SK-N-SH (cell line): ENCODE data around the gene NLRC5. TPM values are rescaled to one million over a fixed set of nuclear protein-coding genes. Genes with fewer than 3 reads are reported as not detected.

Experiments used
- CTCF ChIA-PET: fragments of 300-600, 350-600 bp; formaldehyde crosslinking; extraction: SDS; loops from one replicate; lab custom pipeline; 2021; lab: Yijun Ruan, JAX
- POLR2A ChIA-PET: fragments of 350-600 bp; sonication (Branson Sonifier 250); formaldehyde crosslinking; extraction: SDS; loops from one replicate; lab custom pipeline; 2020; ENCODE audit warnings: antibody characterized with exemption, inconsistent platforms; lab: Yijun Ruan, JAX
- DNase-seq: peaks from one replicate; pipeline ENCODE4 v3.0.0; 2012
- H2AFZ ChIP-seq: fragments of 200-600 bp; sonication (generic); 2 replicates; pipeline ENCODE4 v1.8.1; 2016; ENCODE audit warnings: antibody characterized with exemption, mild to moderate bottlenecking, low read depth
- H3F3A ChIP-seq: fragments of 200-600 bp; sonication (generic); replicated peaks from 2 replicates; pipeline ENCODE3; 2016; ENCODE audit warnings: antibody characterized with exemption, mild to moderate bottlenecking; ENCODE audit not compliant: insufficient read depth
- H3K27ac ChIP-seq, 2 experiments: fragments of 200-500 bp in 1 of 2; fragments of 200-600 bp in 1 of 2; sonication (Bioruptor generic) in 1 of 2; sonication (generic), shearing (Covaris generic) in 1 of 2; 2 replicates each; pipeline versions ENCODE4 v1.5.1 to v1.6.1; 2014 to 2016; ENCODE audit warnings: low read depth in 2 of 2, inconsistent platforms in 1 of 2, low read length in 1 of 2, mild to moderate bottlenecking in 1 of 2, mixed read lengths in 1 of 2
- H3K27me3 ChIP-seq: fragments of 200-600 bp; sonication (generic), shearing (Covaris generic); 2 replicates; pipeline ENCODE4 v1.6.1; 2016; ENCODE audit warnings: mixed run types; ENCODE audit not compliant: insufficient read depth
- H3K36me3 ChIP-seq, 2 experiments: fragments of 200-500 bp in 1 of 2; fragments of 200-600 bp in 1 of 2; sonication (Bioruptor generic) in 1 of 2; sonication (generic) in 1 of 2; replicated peaks in 1 of 2; 2 replicates each; pipeline versions ENCODE3 to v1.5.1; 2014 to 2016; ENCODE audit warnings: low read length in 1 of 2, mild to moderate bottlenecking in 1 of 2; ENCODE audit not compliant: insufficient read depth in 2 of 2, control insufficient read depth in 1 of 2
- H3K4me1 ChIP-seq, 2 experiments: fragments of 200-500 bp in 1 of 2; fragments of 200-600 bp in 1 of 2; sonication (Bioruptor generic) in 1 of 2; sonication (generic), shearing (Covaris generic) in 1 of 2; 2 replicates each; pipeline versions ENCODE4 v1.5.1 to v1.6.1; 2014 to 2016; ENCODE audit warnings: low read depth in 1 of 2, low read length in 1 of 2, mixed run types in 1 of 2; ENCODE audit not compliant: insufficient read depth in 2 of 2, control insufficient read depth in 1 of 2
- H3K4me2 ChIP-seq: fragments of 200-600 bp; sonication (generic), shearing (Covaris generic); 2 replicates; pipeline ENCODE4 v1.6.1; 2017; ENCODE audit warnings: mixed run types
- H3K4me3 ChIP-seq, 2 experiments: fragments of 200-500 bp in 1 of 2; fragments of 200-600 bp in 1 of 2; sonication (Bioruptor generic) in 1 of 2; sonication (generic), shearing (Covaris generic) in 1 of 2; 2 replicates each; pipeline versions ENCODE4 v1.5.1 to v1.8.1; 2014 to 2016; ENCODE audit warnings: low read depth in 2 of 2, inconsistent platforms in 1 of 2, low read length in 1 of 2, mild to moderate bottlenecking in 1 of 2, mixed read lengths in 1 of 2, moderate library complexity in 1 of 2
- H3K79me2 ChIP-seq: fragments of 200-600 bp; sonication (generic); 2 replicates; pipeline ENCODE4 v1.8.1; 2017; ENCODE audit warnings: mild to moderate bottlenecking; ENCODE audit not compliant: insufficient read depth
- H3K9ac ChIP-seq: fragments of 200-600 bp; sonication (generic); 2 replicates; pipeline ENCODE4 v1.6.1; 2017; ENCODE audit warnings: mixed run types
- H3K9me2 ChIP-seq: fragments of 200-600 bp; sonication (generic); 2 replicates; pipeline ENCODE4 v1.6.1; 2017; ENCODE audit warnings: mixed run types
- H3K9me3 ChIP-seq: fragments of 200-600 bp; sonication (generic); 2 replicates; pipeline ENCODE4 v1.6.1; 2017; ENCODE audit warnings: mixed run types, mild to moderate bottlenecking, moderate library complexity
- H4K20me1 ChIP-seq: fragments of 200-600 bp; sonication (generic); 2 replicates; pipeline ENCODE4 v1.6.1; 2017; ENCODE audit warnings: mild to moderate bottlenecking, mixed run types; ENCODE audit not compliant: insufficient read depth
- EP300 ChIP-seq, 2 experiments: IDR thresholded peaks; 2 replicates each; pipeline versions ENCODE4 v1.4.0 to v1.6.1; 2012; ENCODE audit warnings: borderline replicate concordance in 1 of 2, low read depth in 1 of 2, low read length in 1 of 2
- FOSL2 ChIP-seq: IDR thresholded peaks from 2 replicates; pipeline ENCODE4 v1.4.0; 2012; ENCODE audit warnings: low read depth, mild to moderate bottlenecking, moderate library complexity, borderline replicate concordance
- FOXJ3 ChIP-seq: sonication (generic); formaldehyde crosslinking; IDR thresholded peaks from 2 replicates; pipeline ENCODE4 v1.5.1; 2020; ENCODE audit warnings: mild to moderate bottlenecking, missing genetic modification reagents
- FOXM1 ChIP-seq: IDR thresholded peaks from 2 replicates; pipeline ENCODE4 v1.4.0; 2012; ENCODE audit warnings: low read depth, mild to moderate bottlenecking
- JUND ChIP-seq: IDR thresholded peaks from 2 replicates; pipeline ENCODE4 v1.4.0; 2012
- MAX ChIP-seq: IDR thresholded peaks from 2 replicates; pipeline ENCODE4 v1.4.0; 2012; ENCODE audit warnings: low read depth
- NRF1 ChIP-seq: IDR thresholded peaks from 2 replicates; pipeline ENCODE4 v1.6.1; 2012; ENCODE audit warnings: low read depth, mild to moderate bottlenecking, low read length
- POLR2AphosphoS5 ChIP-seq: IDR thresholded peaks from 2 replicates; pipeline ENCODE4 v1.6.1; 2012; ENCODE audit warnings: low read depth, low read length
- SMC3 ChIP-seq: IDR thresholded peaks from 2 replicates; pipeline ENCODE4 v1.6.1; 2012; ENCODE audit warnings: low read depth, low read length, improper control_type of control experiment
- TAF1 ChIP-seq: IDR thresholded peaks from 2 replicates; pipeline ENCODE4 v1.6.1; 2012; ENCODE audit warnings: low read depth, mild to moderate bottlenecking, low read length, moderate library complexity, borderline replicate concordance
- TCF12 ChIP-seq: IDR thresholded peaks from 2 replicates; pipeline ENCODE4 v1.4.0; 2012
- USF1 ChIP-seq: IDR thresholded peaks from 2 replicates; pipeline ENCODE4 v1.4.0; 2012; ENCODE audit warnings: low read depth, borderline replicate concordance
- USF2 ChIP-seq: fragments of 150-350 bp; IDR thresholded peaks from 2 replicates; pipeline ENCODE4 v1.6.1; 2017; ENCODE audit warnings: antibody characterized with exemption, low read length, low read depth, borderline replicate concordance
- YY1 ChIP-seq: IDR thresholded peaks from 2 replicates; pipeline ENCODE4 v1.4.0; 2012; ENCODE audit warnings: low read depth, mild to moderate bottlenecking
- WGBS: methylation state at CpG from one replicate; pipeline ENCODE4 v1.1.6; 2017; ENCODE audit warnings: low lambda C conversion rate; 5-methylcytosine and 5-hydroxymethylcytosine counted together
- polyA plus RNA-seq, 3 experiments: library from polyadenylated mRNA; depleted of rRNA; stranded (reverse); fragments of >200 nt; gene quantifications; 2 replicates each; pipeline ENCODE4 v1.2.3, GENCODE V29; 2012

NLRC5 gene
- polyA plus RNA-seq, 1 of the 3 experiments (the other 2 are of a cell fraction), result 6.5 TPM

DNA sequence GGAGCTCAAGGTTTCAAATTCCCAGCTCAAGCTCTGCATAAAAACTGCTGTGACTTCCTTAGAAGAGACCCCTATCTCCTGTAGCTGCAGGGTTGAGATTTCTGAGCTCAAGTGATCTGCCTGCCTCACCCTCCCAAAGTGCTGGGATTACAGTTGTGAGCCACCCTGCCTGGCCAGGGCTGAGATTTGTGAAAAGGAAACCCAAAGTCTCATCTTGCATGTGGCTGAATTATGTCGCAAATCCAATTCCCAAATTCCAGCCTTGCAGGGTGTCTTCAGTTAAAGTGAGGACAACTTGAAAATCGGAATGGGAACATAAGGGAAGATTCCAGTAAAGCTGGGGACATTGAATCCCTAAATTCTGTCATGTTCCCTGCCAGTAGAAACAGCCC lies 41.8 kb upstream of the NLRC5 start:
- CTCF ChIA-PET, result interaction anchor here (1.0 to 1.4 kb wide), 4 partner anchors 16 to 154 kb away, joined by 4 to 6 read pairs (median 5); no protein-coding TSS in a partner anchor
- H3K9me3 ChIP-seq, result no peaks in the 10 kb centered on the region
- H4K20me1 ChIP-seq, result peaks cover 6% of the 10 kb centered on the region; the same call in 1 of the 2 replicates
- H3K4me2 ChIP-seq, result no peak overlapping the region
- H3K9ac ChIP-seq, result no peak overlapping the region
- POLR2A ChIA-PET, result interaction anchor here (0.6 to 1.3 kb wide), 6 partner anchors 9 to 1486 kb away, joined by 3 to 8 read pairs (median 4); partner anchors contain the start of gene HERPUD1
- H3K9me2 ChIP-seq, result no peaks in the 10 kb centered on the region
- H3K36me3 ChIP-seq, result peaks cover 28 to 32% of the 10 kb centered on the region in 2 experiments
- peaks cover 0 to 4% of the 10 kb centered on the region in 2 experiments; a peak in 1 of 4 replicates for H3K4me1 ChIP-seq
- H3F3A ChIP-seq, result peaks cover 42% of the 10 kb centered on the region
- no peaks in the 10 kb centered on the region for H3K27me3 ChIP-seq
- no peak for DNase-seq
- H3K27ac ChIP-seq, result no peak overlapping the region
- no peak overlapping the region for H3K4me3 ChIP-seq
- WGBS, result 92% methylated on average over 2 of the region's 2 CpGs
- H3K79me2 ChIP-seq, result no peaks in the 10 kb centered on the region
- no peak for TF ChIP-seq EP300 (IDR thresholded peaks at IDR 0.05; ENCODE audit: borderline replicate concordance in 1 of 2, low read depth in 1 of 2, low read length in 1 of 2)
- TF ChIP-seq, all 33 proteins: peak for 0
- H2AFZ ChIP-seq, result no peak overlapping the region

- Histone ChIP-seq H3K4me1 (peaks cover 0 to 4% of the 10 kb centered on the region in 2 experiments; a peak in 1 of 4 replicates), H3K27me3 (no peaks in the 10 kb centered on the region), H3K4me3 (no peak overlapping the region), H3F3A (peaks cover 37% of the 10 kb centered on the region), H3K4me2 (no peak overlapping the region), H3K9ac (no peak overlapping the region), H3K27ac (no peak overlapping the region), H3K36me3 (peaks cover 21 to 26% of the 10 kb centered on the region in 2 experiments), H2AFZ (no peak overlapping the region), H4K20me1 (peaks cover 4% of the 10 kb centered on the region; the same call in 1 of the 2 replicates), H3K9me3 (no peaks in the 10 kb centered on the region), H3K79me2 (no peaks in the 10 kb centered on the region), H3K9me2 (no peaks in the 10 kb centered on the region)
- POLR2A ChIA-PET, result no interaction called here
- TF ChIP-seq SMC3 (no peak), FOXJ3 (no peak), NRF1 (no peak), USF1 (no peak), TCF12 (no peak), YY1 (no peak), POLR2AphosphoS5 (no peak), MAX (no peak), FOXM1 (no peak), JUND (no peak), TAF1 (no peak), FOSL2 (no peak), USF2 (no peak)
- CTCF ChIA-PET, result interaction anchor here (1.4 kb wide), 1 partner anchor 16 kb away, joined by 5 read pairs; no protein-coding TSS in a partner anchor
- 96% methylated on average over 6 of the region's 6 CpGs for WGBS
- DNase-seq, result no peak
These were observed 41.1 kb upstream of the NLRC5 start for GRCh38 chr16:56948234-56948633.
